GM18526 (cell line): Measurements from ENCODE around the gene HM13.

Experiments
- POLR2A ChIP-seq: IDR thresholded peaks from 3 replicates; pipeline ENCODE4 v1.6.1; 2011; ENCODE audit not compliant: insufficient read length; ENCODE audit errors: extremely low read depth

Gene HM13

DNA sequence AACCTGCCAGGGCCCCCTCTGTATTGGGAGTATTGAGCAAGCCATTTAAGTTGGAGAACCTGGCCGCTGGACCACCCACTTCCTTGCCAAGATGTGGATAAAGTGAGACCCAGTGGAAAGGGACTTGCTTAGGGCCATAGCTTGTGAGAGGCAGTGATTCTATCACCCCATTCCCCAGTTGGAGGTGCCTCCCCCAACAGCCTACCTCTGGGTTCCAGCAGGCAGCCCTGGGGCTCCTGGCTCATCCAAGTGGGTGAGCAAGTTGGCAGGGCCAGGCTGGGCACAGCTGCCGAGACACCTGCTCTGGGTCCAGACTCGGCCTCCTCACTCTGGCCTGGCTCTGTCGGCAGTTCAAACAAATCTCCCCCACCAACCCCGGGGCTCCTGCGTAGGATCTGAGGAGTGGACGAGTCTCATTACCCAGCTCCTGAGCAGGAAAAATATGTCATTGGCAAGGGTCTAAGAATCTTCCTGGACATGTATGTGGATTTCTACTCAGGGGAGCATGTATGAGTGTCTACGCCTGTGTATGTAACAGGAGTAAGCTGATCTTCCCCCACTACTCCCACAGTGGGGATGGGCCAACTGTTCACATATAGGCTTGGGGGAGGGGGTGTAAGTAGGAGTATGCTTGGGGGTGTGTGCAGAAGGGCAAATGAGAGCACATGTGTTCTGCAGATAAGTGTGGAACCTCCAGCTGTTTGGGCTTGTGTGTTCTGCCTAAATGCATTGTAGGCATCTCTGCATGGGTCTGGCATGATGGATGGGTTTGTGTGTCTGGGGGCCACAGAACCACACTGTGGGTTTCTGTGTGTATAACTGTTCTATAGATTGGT lies 92.8 kb downstream of the HM13 start:
- TF ChIP-seq POLR2A, result no peak

DNA sequence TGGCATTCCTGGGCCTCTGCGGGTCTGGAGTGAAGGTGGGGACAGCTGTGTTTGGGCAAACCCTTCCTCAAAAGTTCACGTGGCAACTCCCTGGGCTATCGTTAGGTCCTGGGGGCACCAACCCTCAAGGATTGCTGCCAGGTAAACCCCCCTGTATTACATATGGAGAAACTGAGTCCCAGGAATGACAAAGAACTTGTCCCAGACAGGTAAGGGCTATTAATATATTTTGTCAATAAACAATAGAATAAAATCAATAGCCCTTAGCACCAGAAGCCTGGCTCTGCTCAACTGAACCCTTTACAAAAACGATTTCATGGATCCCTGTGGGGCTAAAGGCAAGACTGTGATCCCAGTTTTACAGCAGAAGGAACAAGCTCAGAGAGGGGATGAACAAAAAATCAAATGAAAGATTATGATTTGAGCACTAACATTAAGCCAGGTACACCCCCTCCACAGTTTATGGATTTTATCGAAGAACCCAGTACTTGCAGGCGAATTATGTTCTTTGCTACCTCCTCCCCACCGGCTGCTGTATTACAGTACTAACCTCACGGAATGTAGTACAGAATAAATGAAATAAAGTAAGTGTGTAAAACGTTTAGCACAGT lies 93.5 kb downstream of the HM13 start:
- TF ChIP-seq POLR2A, result no peak

DNA sequence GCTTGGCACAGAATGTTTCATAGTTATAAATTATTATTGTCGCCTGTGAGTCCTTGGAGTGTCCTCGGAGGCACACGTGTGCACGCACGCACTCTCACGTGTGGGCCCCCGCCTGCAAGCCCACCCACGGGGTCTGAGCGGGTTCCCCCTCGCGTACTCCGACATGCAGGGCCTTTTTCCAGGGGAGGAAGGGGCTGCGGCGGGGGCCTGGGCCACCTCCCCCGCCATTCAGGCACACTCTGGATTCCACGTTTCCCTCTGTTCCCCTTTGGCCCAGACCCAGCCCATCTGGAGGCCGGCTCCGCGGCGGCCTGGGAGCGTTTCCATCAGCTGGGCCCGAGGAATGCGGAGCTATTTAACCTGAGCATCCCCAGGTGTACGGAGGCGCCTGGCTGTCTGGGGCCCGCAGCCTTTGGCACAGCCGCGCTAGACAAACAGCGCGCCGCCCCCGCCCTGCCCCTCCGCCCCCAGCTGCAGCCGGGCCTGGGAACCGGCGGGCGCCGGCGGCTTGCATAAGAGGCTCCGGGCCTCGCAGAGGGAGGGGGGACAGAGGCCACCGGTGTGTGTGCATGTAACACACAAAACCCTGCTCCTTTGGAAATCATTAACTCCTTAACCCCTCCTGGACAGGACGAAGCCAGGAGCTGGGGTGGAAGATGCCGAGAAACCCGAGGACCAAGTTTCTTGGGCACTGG lies 94.2 kb downstream of the HM13 start:
- no peak for TF ChIP-seq POLR2A

DNA sequence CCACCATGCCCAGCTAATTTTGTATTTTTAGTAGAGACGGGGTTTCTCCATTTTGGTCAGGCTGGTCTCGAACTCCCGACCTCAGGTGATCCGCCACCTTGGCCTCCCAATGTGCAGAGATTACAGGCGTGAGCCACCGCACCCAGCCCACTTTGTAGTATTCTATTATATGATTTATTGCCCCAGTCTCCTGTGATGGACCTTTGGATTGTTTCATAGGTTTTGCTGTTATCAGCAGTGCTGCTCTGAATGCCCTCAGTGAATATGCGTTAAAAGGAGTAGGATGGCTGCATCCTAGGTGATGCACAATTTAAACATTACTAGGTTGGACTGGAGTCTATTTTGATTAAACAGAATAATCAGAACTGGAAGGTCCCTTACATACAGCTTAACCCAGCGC lies 101.2 kb downstream of the HM13 start:
- no peak for TF ChIP-seq POLR2A

DNA sequence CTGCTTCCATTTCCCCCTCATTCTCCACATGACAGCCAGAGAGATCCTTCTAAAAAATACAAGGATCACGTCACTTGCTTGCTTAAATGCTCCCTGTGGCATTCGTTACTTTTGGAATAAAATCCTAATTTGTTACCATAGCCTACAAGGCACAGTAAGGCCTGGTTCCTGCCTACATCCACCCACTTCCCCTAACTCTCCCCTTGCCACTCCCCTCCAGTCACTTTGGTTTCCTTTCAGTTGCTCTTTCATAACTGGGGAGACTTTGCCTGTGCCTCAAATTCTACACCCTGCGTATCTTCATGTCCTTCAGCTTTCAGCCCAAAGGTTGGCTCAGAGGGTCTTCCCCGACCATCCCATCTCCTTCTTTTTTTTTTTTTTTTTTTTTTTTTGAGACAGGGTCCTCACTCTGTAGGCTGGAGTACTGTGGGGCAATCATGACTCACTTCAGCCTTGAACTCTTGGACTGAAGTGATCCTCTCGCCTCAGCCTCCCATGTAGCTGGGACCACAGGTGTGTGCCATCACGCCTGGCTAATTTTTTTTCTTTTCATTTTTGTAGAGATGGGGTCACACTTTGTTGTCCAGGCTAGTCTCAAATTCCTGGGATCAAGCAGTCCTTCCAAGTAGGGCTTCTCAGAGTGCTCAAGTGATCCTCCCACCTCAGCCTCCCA lies 103.3 kb downstream of the HM13 start:
- no peak for TF ChIP-seq POLR2A
